ENCODE results near the gene ALKBH3. TPM values are rescaled to one million over a fixed set of nuclear protein-coding genes. Genes with fewer than 3 reads are reported as not detected.
A peak's percentile ranks its signal among the peaks of the same experiment; 100 is the strongest.

Gene ALKBH3
- total RNA-seq, 1 experiment from 2014 or later, result 78.0 TPM

DNA sequence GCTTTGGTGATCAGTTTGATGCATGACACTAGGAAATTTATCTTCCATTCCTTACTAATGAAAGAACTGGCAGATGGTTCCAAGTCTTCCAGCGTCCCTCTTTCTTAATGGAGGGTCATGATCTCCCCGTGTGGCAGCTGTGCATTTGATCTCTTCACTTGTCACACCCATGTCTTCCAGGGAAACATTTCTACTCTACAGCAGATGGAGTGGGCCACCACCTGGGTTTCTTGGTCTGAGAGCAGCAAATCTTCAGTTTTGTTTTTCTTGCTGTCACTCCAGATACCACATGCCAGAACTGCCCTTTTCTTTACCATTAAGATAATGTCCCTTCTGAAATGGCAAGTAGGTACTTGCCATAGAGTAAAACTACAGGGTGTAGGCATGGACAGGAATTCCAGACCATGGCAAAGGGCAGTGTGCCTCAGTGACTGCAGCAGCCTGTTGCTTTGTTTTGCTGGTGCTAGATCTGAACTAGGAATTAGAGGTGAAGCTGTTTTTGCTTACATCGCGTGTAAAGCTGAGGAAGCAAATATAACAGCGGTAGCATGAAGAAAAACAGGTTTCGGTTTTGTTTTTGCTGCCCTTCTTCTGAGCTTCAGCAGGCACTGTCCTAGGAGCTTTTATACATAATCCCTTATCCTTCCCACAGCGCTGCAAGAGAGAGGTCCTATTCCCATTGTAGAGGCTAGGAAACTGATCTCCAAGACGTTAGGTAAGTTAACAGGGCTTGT is 41.1 kb downstream of the ALKBH3 start:
- no peaks in the 10 kb centered on the region for H3K27me3 ChIP-seq (replicated peaks)
- H3K27ac ChIP-seq, result peak overlapping the region; percentile 8; the same call in 1 of the 2 replicates
- no peaks in the 10 kb centered on the region for H3K9me3 ChIP-seq (replicated peaks)
- no peak overlapping the region for H3K4me3 ChIP-seq
- peaks cover 74% of the 10 kb centered on the region for H3K4me1 ChIP-seq (replicated peaks)
- DNase-seq (ENCODE audit: low read depth in 1 of 2, low spot score in 2 of 2), result peak in 1 of 2 experiments; percentile 59
- H3K36me3 ChIP-seq, result peaks cover 30% of the 10 kb centered on the region

DNA sequence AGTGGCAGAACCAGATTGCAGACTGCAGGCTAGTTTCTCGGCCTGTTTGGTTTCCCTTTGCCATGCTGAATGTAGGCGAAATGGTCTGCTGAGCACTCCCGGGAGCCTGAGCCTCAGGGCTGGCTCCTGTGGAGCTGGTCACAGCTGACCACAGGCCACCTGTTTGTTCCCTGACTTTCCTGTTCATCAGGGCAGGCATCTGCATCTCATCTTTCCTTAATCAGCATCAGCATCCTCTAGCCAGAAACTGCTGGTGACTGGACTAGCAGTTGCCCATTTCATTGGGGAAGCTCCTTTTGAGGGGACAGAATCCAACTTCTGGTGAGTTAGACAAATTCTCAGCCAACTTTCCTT is 41.6 kb downstream of the ALKBH3 start:
- no peaks in the 10 kb centered on the region for H3K9me3 ChIP-seq (replicated peaks)
- no peak for DNase-seq (ENCODE audit: low read depth in 1 of 2, low spot score in 2 of 2)
- H3K36me3 ChIP-seq, result peaks cover 26% of the 10 kb centered on the region
- H3K27ac ChIP-seq, result peak overlapping the region; percentile 90; the same call in 1 of the 2 replicates
- peaks cover 79% of the 10 kb centered on the region for H3K4me1 ChIP-seq (replicated peaks)
- H3K27me3 ChIP-seq (replicated peaks), result no peaks in the 10 kb centered on the region
- no peak overlapping the region for H3K4me3 ChIP-seq

- Histone ChIP-seq H3K9me3 (replicated peaks) (no peaks in the 10 kb centered on the region), H3K36me3 (peaks cover 25% of the 10 kb centered on the region), H3K4me1 (replicated peaks) (peaks cover 85% of the 10 kb centered on the region), H3K4me3 (no peak overlapping the region), H3K27me3 (replicated peaks) (no peaks in the 10 kb centered on the region), H3K27ac (peak overlapping the region; percentile 90)
- DNase-seq (ENCODE audit: low read depth in 1 of 2, low spot score in 2 of 2), result peak in 1 of 2 experiments; percentile 58
These were observed 42.2 kb downstream of the ALKBH3 start for GRCh38 chr11:43922744-43923405.

DNA sequence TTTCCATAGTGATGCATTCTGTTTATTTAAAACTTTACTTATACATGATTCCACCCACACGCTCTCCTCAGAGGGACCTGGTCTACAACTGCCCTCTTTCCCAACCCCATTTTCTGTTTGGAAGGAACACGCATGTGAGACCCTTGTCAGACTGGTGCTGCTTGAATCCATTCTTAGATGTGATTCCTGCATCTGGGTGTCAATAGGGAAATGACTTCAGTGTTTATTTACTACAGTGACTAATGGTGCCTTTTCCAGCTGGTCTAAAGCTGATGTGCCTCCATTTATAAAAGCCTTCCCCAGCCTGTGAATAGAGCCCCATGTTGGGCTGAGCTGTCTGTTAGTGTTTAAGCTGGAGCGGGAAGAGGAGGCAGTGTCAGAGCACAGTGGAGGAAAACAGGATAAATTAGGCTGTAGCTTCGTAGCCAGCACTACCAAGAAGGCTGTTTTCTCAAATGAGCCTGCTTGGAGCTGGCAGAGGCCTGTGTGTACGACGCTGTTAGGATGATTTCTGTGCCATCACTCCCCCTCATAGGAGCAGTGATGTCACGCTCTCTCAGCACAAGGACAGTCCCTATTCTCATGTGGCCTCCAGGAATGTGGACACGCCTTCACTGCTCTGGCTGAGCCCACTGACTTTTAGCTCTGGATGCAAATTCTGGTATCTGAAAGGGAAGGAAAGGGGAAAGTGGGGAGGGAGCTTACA is 42.9 kb downstream of the ALKBH3 start:
- peaks cover 18% of the 10 kb centered on the region for H3K36me3 ChIP-seq
- H3K9me3 ChIP-seq (replicated peaks), result no peaks in the 10 kb centered on the region
- peaks cover 92% of the 10 kb centered on the region for H3K4me1 ChIP-seq (replicated peaks)
- H3K4me3 ChIP-seq, result no peak overlapping the region
- peak; percentile 88 to 96 for DNase-seq (ENCODE audit: low read depth in 1 of 2, low spot score in 2 of 2)
- H3K27me3 ChIP-seq (replicated peaks), result no peaks in the 10 kb centered on the region
- H3K27ac ChIP-seq, result peak overlapping the region; percentile 90

DNA sequence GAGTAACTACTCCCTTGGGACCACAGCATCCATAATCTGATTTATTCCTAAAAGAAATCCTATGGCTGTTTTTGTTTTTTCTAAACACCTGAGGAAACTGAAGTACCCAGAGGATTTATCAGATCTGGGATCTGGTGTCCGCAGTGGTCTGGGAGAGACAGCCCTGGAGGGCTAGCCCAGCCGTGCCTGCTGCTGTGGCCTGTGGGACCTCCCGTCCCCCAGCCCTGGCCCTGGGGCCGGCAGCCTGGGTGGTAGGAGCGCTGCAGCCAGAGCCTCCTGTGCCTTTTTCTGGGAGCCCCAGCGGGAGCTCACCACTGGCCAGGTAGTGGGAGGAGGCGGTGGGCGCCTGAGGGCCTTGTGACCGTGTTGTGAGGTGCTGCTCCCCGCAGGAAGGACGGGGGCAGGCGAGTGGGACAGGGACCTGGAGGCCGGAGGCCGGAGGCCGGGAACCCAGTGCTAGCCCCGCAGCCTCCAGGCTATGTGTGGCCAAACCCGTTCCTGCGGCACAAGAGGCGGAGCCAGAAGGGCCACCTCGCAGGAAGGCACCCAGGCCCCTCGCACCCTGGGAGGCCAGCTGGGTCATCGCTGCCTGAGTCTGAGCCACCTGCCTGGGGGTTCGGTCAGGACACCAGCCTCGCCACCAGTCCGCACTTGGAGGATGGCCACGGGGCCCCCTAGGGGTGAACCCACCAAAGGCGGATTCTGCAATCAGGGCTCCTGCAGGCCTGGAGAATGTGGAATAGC is 43.7 kb downstream of the ALKBH3 start:
- peaks cover 11% of the 10 kb centered on the region for H3K36me3 ChIP-seq
- no peak overlapping the region for H3K4me3 ChIP-seq
- H3K9me3 ChIP-seq (replicated peaks), result no peaks in the 10 kb centered on the region
- H3K27ac ChIP-seq, result peak overlapping the region; percentile 90
- H3K4me1 ChIP-seq (replicated peaks), result peaks cover 98% of the 10 kb centered on the region
- no peaks in the 10 kb centered on the region for H3K27me3 ChIP-seq (replicated peaks)
- peak in 1 of 2 experiments; percentile 58 for DNase-seq (ENCODE audit: low read depth in 1 of 2, low spot score in 2 of 2)

GRCh38 chr11:43925063-43925931 is 44.7 kb downstream of the ALKBH3 start:
- Histone ChIP-seq H3K27ac (peak overlapping the region; percentile 90), H3K4me1 (replicated peaks) (peaks cover 96% of the 10 kb centered on the region), H3K27me3 (replicated peaks) (no peaks in the 10 kb centered on the region), H3K4me3 (no peak overlapping the region), H3K36me3 (peaks cover 3% of the 10 kb centered on the region), H3K9me3 (replicated peaks) (no peaks in the 10 kb centered on the region)
- peak; percentile 39 to 57 for DNase-seq (ENCODE audit: low read depth in 1 of 2, low spot score in 2 of 2)

GRCh38 chr11:43925932-43926505 is 45.4 kb downstream of the ALKBH3 start:
- peak in 1 of 2 experiments; percentile 60 for DNase-seq (ENCODE audit: low read depth in 1 of 2, low spot score in 2 of 2)
- Histone ChIP-seq H3K4me3 (no peak overlapping the region), H3K27me3 (replicated peaks) (no peaks in the 10 kb centered on the region), H3K9me3 (replicated peaks) (no peaks in the 10 kb centered on the region), H3K4me1 (replicated peaks) (peaks cover 96% of the 10 kb centered on the region), H3K27ac (peak overlapping the region; percentile 61), H3K36me3 (peaks cover 3% of the 10 kb centered on the region)

DNA sequence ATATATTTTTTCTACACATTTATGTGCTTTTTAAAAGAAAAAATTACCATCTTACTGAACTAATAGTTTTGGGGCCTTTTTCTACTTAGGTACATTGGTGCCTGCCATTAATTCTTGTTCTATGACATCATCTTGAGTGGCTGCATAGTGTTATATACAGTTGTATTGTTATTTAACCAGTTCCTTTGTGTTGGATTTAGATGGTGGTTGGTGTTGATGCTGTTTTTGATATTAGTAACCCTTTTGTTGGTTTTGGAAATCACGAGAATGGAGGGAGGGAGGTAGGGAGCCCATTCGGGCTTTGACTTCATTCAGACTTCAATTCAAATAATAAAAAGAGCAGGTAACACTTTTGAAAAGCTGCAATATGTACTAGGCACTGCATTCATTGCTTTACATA is 46.4 kb downstream of the ALKBH3 start:
- peak in 1 of 2 experiments; percentile 89 for DNase-seq (ENCODE audit: low read depth in 1 of 2, low spot score in 2 of 2)
- H3K9me3 ChIP-seq (replicated peaks), result no peaks in the 10 kb centered on the region
- H3K4me3 ChIP-seq, result no peak overlapping the region
- H3K27ac ChIP-seq, result peak overlapping the region; percentile 61
- peaks cover 96% of the 10 kb centered on the region for H3K4me1 ChIP-seq (replicated peaks)
- H3K27me3 ChIP-seq (replicated peaks), result no peaks in the 10 kb centered on the region
- no peaks in the 10 kb centered on the region; the same call in 1 of the 2 replicates for H3K36me3 ChIP-seq

DNA sequence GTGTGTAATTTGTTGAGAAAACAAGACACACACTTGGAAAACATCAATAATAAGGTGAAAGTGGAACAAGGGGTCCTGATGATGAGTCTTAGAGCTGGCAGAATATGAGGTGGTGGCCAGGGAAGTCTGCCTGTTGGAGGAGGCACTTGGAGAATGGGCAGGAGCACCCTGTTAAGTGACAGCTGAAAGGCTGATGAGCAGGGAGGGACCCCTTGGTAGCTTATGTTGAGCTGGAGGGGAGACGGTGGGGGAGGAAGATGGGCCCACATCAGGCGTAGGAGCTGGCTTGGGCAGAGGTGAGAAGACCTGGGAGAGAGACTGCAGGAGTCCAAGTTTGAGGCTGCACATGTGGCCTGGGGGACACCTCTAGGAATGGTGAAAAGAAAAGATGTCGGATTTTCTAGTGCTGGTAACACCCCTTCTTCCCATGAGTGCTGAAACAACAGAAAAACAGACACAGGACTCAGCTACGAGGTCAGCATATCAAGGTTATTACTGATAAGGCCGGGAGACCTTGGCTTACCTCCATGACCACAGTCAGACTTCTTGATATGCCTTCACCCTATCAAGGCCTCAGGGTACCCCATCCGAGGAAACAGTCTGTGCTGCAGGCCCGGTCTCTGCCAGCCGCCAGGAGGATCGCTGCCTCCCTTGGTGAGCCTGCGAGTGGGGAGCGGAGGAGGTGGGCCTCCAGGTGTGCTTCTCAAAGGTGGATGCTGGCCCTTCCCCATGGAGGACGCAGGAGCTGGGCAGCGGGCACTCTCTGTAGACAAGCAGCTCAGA is 47.5 kb downstream of the ALKBH3 start:
- Histone ChIP-seq H3K27ac (peak overlapping the region; percentile 61), H3K4me3 (no peak overlapping the region), H3K27me3 (replicated peaks) (no peaks in the 10 kb centered on the region), H3K9me3 (replicated peaks) (no peaks in the 10 kb centered on the region), H3K36me3 (no peaks in the 10 kb centered on the region), H3K4me1 (replicated peaks) (peaks cover 96% of the 10 kb centered on the region)
- peak in 1 of 2 experiments; percentile 20 for DNase-seq (ENCODE audit: low read depth in 1 of 2, low spot score in 2 of 2)

GRCh38 chr11:43928721-43929120 is 48.1 kb downstream of the ALKBH3 start:
- Histone ChIP-seq H3K36me3 (no peaks in the 10 kb centered on the region), H3K9me3 (replicated peaks) (no peaks in the 10 kb centered on the region), H3K27ac (no peak overlapping the region), H3K27me3 (replicated peaks) (no peaks in the 10 kb centered on the region), H3K4me1 (replicated peaks) (peaks cover 96% of the 10 kb centered on the region), H3K4me3 (no peak overlapping the region)
- peak in 1 of 2 experiments; percentile 15 for DNase-seq (ENCODE audit: low read depth in 1 of 2, low spot score in 2 of 2)

- no peaks in the 10 kb centered on the region for H3K27me3 ChIP-seq (replicated peaks)
- peak; percentile 77 to 90 for DNase-seq (ENCODE audit: low read depth in 1 of 2, low spot score in 2 of 2)
These were observed 50.5 kb downstream of the ALKBH3 start for GRCh38 chr11:43930868-43931716.

More at GRCh38 chr11:43930868-43931716, 50.5 kb downstream of the ALKBH3 start:
- peaks cover 96% of the 10 kb centered on the region for H3K4me1 ChIP-seq (replicated peaks)
- H3K9me3 ChIP-seq (replicated peaks), result no peaks in the 10 kb centered on the region
- H3K36me3 ChIP-seq, result no peaks in the 10 kb centered on the region
- peak overlapping the region; percentile 95 for H3K27ac ChIP-seq
- no peak overlapping the region for H3K4me3 ChIP-seq

Measured in SJSA1 (cell line).